ENCODE data around the gene SLFNL1.

The SLFNL1 gene

GRCh38 chr1:41021526-41022308 is at the start of gene SLFNL1:
Gene SLFNL1 (minus strand): TSS chr1:41021725. CDS start chr1:41020660, 1,065 bp downstream.
- TF ChIP-seq CTCF (IDR thresholded peaks at IDR 0.05; ENCODE audit: control insufficient read depth, insufficient read depth, low read depth, low read length, missing control alignments): peak; percentile 19
- no peak for DNase-seq (ENCODE audit: low read depth)

GRCh38 chr1:41056907-41057306 is 35.4 kb upstream of the SLFNL1 start:
- TF ChIP-seq CTCF (IDR thresholded peaks at IDR 0.05; ENCODE audit: control insufficient read depth, insufficient read depth, low read depth, low read length, missing control alignments): no peak
- H3K4me3 ChIP-seq (ENCODE audit: control insufficient read depth, low read depth, low read length): no peak overlapping the region
- no peak for DNase-seq (ENCODE audit: low read depth)

More at GRCh38 chr1:41021526-41022308, at the start of gene SLFNL1:
- H3K4me3 ChIP-seq (ENCODE audit: control insufficient read depth, low read depth, low read length): no peak within 1 kb of the TSS

GRCh38 chr1:41053316-41053715 is 31.8 kb upstream of the SLFNL1 start:
- no peak overlapping the region for H3K4me3 ChIP-seq (ENCODE audit: control insufficient read depth, low read depth, low read length)
- no peak for TF ChIP-seq CTCF (IDR thresholded peaks at IDR 0.05; ENCODE audit: control insufficient read depth, insufficient read depth, low read depth, low read length, missing control alignments)
- no peak for DNase-seq (ENCODE audit: low read depth)

GRCh38 chr1:41051022-41051421 is 29.5 kb upstream of the SLFNL1 start:
- no peak overlapping the region for H3K4me3 ChIP-seq (ENCODE audit: control insufficient read depth, low read depth, low read length)
- no peak for TF ChIP-seq CTCF (IDR thresholded peaks at IDR 0.05; ENCODE audit: control insufficient read depth, insufficient read depth, low read depth, low read length, missing control alignments)
- DNase-seq (ENCODE audit: low read depth): no peak

GRCh38 chr1:41048540-41048939 is 27.0 kb upstream of the SLFNL1 start:
- DNase-seq (ENCODE audit: low read depth): no peak
- no peak overlapping the region for H3K4me3 ChIP-seq (ENCODE audit: control insufficient read depth, low read depth, low read length)
- TF ChIP-seq CTCF (IDR thresholded peaks at IDR 0.05; ENCODE audit: control insufficient read depth, insufficient read depth, low read depth, low read length, missing control alignments): no peak

GRCh38 chr1:41046347-41046775 is 24.8 kb upstream of the SLFNL1 start:
- H3K4me3 ChIP-seq (ENCODE audit: control insufficient read depth, low read depth, low read length): no peak overlapping the region
- no peak for TF ChIP-seq CTCF (IDR thresholded peaks at IDR 0.05; ENCODE audit: control insufficient read depth, insufficient read depth, low read depth, low read length, missing control alignments)
- DNase-seq (ENCODE audit: low read depth): no peak

Data from AG09309 (cell line).